Loucy (cell line): ENCODE results near the gene BEGAIN.

Source experiments
- EZH2phosphoT487 ChIP-seq: fragments of 200-600 bp; IDR thresholded peaks from 2 replicates; pipeline ENCODE4 v1.6.1; 2018; ENCODE audit warnings: antibody characterized with exemption, mild to moderate bottlenecking, moderate library complexity, borderline replicate concordance
- TF ChIP-seq, protein P1 (sequence below): fragments of 200-600 bp; sonication (generic); conservative IDR thresholded peaks from 2 replicates; pipeline ENCODE4 v1.5.1; 2014; ENCODE audit warnings: mild to moderate bottlenecking, antibody characterized with exemption, low read length

DNA sequence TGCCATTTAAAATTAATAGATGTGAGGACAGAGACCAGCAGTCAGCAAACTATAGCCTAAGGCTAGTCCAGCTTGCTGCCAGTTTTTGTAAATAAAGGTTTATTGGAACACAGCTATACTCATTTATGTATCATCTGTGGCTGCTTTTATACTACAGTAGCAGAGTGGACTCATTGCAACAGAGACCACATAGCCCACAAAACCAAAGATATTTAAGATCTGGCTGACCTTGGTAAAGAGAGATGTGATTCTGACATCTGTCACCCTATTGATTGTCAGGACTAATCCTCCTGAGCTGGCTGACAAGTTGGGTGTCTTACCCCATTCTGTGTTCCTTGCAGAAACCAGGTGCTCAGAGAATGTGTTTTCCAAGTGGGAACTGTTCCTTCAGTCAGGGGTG lies 99.9 kb downstream of the BEGAIN start:
- TF ChIP-seq, protein P1, sequence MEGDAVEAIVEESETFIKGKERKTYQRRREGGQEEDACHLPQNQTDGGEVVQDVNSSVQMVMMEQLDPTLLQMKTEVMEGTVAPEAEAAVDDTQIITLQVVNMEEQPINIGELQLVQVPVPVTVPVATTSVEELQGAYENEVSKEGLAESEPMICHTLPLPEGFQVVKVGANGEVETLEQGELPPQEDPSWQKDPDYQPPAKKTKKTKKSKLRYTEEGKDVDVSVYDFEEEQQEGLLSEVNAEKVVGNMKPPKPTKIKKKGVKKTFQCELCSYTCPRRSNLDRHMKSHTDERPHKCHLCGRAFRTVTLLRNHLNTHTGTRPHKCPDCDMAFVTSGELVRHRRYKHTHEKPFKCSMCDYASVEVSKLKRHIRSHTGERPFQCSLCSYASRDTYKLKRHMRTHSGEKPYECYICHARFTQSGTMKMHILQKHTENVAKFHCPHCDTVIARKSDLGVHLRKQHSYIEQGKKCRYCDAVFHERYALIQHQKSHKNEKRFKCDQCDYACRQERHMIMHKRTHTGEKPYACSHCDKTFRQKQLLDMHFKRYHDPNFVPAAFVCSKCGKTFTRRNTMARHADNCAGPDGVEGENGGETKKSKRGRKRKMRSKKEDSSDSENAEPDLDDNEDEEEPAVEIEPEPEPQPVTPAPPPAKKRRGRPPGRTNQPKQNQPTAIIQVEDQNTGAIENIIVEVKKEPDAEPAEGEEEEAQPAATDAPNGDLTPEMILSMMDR = no peak
- no peak for TF ChIP-seq EZH2phosphoT487
